Measurements from ENCODE around the gene TBX2.
"Not testable (repeated sequence)": the region's sequence is repeated elsewhere in the genome, so short reads cannot be mapped to it uniquely, and the experiment has no call there.

TBX2 gene

DNA sequence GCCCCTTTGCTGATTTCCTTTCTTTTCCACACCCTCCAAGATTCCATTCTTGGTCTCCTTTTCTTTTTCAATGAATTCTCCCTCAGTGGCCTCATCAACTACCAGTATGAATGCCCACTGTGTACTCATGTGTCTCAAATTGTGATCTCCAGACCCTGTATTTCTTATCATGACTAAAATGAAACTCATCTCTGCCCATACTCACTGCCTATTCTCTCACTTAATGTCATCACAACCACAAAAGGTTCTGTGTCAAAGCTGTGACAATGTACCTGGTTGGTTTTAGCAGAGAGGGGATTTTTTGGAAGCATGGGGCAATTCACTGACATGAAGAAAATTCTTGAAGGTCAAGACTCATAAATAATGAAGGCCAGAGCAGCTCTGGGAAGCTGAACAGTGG lies 41.1 kb downstream of the TBX2 start:
- no peak for FAIRE-seq

DNA sequence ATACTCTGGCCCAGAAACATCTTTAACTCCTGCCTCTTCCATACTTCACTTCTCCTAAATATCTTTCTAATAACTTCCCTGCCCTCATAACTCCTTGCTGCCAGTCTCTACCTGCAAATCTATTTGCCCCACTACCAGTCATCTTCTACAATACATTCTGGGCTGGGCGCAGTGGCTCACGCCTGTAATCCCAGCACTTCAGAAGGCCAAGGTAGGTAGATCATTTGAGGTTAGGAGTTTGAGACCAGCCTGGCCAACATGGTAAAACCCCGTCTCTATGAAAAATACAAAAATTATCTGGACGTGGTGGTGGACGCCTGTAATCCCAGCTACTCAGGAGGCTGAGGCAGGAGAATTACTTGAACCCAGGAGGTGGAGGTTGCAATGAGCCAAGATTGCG lies 41.9 kb downstream of the TBX2 start:
- not testable (repeated sequence) for FAIRE-seq

DNA sequence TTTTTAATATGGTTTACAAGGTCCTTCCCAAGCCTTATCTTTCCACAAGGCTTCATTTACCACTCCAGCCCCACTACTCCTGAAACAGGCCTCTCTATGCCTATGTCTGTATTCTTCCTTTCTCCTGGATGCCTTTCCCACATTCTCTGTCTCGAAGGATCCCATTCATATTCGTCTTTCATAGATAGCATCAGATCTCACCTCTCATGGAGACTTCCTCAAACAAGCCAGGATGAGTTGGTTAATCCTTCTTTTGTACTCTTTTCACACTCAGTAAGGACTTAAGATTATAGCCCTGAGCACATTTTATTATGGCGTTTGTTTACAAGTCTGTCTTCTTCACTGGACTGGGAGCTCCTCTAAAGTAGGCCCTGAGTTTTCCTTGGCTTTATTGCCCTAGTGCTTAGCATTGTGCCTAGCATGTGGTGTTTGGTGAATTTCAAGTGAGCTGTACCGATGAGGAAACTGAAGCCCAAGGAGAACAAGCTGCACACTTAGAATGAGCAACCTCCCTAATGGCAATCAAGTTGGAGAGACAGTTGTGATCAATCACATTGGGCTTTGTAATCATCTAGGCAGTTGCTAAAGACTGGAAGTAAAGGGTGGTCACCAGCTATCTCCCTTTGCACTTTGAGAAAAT lies 42.6 kb downstream of the TBX2 start:
- FAIRE-seq, result no peak

DNA sequence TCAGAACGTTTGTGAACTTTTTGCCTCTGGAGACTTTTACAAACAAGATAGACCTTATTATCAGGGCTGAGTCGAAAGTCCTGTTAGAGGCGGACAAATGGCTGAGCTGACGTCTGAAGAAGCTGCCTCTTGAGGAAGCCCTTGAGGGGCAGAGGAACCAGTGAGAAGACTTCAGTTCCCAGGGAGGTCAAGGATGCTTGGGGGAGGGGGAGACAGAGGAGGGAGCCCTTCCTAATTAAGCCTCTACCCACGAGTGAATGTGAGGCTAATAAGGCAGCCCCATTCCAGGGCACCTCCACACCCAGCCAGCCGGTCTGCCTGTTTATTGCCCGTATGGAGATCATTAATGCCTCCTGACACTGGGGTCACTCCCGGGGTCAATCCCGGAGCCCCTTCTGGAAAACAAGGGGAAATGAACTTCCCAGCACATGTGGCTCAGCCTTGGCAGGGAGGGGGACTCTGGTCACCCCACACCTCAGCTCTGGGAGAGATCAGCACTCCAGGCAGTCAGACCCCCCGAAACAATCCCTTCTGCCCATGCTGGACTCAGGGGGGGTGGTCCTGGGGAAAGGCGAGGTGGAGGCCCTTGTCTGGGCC lies 43.3 kb downstream of the TBX2 start:
- FAIRE-seq, result no peak

DNA sequence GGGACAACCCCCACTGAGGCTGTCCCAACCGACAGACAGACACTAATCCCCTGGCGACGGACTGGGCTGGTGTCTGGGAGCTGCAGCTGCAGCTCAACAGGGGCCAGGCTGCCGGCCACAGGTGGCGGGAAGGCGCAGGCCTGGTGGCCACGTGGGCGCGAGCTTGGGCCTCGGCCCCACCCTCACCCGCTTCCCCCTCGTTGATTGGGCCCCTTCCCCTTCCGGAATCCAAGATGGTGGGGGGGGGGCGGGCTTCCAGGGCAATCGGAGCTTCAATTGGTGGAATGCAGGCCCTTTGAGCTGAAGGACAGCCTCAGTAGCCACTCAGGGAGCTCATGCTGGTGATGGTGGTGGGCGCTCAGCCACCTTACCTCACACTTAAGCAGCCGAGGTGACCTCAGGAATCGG lies 43.8 kb downstream of the TBX2 start:
- FAIRE-seq, result no peak

DNA sequence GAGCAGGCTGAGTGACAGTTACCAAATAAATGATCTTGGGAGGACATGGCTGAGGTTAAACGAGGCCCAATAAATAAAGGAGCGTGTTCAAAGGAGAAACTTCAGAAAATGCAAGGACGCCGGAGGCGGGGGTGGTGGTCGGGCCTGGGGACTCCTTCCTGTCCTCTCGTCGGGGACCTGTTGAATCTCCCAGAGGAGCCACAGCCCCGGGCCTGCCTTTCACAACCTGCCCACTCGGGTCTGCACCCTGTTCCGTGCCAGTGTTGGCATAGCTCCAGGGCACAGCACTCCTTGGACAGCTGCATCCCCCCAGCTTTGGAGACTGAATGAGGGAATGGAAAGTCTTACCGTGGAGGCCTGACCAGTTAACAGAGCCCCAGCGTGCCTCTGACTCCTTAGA lies 44.4 kb downstream of the TBX2 start:
- FAIRE-seq, result no peak

DNA sequence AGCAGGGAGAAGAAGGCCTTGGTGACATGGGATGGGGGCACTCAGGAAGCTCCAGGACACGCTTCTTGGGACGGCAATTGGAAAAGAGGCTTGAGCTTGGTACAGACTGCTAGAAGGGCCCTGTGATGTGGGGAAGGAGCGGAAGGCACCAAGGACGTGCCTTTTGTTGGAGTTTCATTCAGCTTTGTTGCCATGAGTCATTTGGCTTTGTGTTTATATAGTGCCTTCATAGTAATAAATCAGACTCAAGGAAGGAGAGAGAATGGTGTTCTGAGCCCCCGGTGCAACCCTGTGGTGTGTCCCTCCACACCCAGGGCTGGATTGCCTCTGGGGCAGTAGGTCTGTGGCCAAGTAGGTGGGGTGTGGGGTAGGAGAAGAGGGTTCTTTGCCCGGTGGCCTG lies 45.2 kb downstream of the TBX2 start:
- FAIRE-seq, result no peak

DNA sequence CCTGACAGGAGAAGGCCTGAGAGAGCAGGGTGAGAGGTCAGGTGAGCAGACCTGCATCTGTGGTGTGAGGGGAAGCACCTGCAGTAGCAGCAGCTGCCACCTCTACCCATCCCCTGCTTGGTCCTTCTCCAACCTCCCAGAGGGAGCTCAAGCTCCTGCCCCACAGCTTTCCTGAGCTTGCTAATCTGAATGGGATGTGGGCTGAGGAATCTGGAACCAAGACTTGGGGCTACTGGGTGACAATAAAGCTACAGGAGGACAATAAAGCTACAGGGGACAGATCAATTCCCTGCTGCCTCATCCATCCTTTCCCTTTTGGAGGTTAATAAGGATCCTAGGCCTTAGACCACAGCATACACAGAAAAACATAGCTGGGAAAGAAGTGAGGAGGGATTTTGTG lies 47.7 kb downstream of the TBX2 start:
- FAIRE-seq, result no peak

DNA sequence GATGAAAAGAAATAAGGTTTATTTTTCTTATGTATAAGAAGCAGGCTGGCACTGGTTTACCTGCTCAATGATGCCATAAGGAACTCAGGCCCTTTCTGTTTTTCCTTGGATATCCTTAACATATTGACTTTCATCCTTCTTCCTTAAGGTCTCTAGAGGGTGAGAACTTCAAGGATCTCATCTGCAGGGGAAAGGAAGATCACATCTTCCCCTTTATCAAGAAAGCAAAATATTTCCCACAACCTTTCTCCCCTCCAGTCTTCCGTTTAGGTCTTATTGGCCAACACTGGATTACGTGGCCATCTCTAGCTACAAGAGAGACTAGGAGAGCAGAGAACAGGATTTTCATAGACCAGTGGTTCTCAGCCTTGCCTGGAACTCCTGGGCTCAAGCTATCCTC lies 48.4 kb downstream of the TBX2 start:
- no peak for FAIRE-seq

DNA sequence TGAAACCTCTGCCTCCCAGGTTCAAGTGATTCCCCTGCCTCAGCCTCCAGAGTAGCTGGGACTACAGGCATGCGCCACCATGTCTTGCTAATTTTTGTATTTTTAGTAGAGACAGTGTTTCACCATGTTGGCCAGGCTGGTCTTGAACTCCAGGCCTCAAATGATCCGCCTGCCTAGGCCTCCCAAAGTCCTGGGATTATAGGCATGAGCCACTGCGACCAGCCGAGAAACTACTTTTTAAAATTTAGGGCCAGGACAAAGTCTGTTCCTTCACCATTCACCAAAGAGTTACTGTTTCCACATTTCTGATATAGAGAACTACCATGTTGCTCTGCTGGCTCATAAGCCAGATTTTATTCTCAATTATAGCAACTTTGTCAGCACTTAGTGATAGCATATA lies 49.5 kb downstream of the TBX2 start:
- FAIRE-seq, result not testable (repeated sequence)

DNA sequence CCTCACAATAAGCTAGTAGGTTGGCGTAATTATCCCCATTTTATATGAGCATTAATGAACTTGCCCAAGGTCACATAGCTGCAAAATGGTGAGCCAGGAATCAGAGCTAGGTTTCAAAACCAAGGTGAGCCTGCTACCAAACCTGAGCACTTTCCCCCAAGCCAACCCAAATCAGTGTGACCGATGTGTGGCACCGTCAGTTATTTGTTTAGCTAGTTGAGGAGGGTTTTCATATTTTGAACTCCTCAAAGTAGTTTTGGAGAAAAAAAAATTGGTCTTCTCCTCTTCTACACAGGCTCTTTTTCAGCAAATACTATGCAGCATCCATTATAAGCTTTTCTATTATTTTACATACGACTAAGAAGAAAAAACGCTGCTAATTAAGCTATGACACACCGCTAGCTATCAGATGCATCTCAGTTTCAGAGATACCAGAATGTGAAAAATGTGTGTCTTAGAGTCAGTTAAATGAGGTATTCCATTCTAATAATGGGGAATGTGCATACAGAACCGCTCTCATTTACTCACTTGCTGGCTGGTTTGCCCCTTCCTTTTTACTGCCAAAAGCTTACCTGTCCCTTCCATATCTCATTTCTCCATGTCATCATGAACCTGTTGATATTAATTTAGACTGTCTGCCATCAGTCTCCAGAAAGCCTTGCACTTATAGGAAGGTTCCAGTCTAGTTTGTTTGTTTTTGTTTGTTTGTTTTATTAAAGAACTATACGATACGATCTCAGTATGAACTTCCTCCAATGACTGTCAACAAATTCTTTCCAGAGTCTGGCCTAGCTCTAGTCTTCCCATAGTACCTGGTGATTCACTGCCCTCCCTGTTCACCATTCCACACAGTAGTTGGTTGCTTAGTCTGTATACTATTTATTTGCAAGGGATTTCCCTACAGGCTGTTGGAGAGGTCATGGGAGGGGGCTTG lies 50.3 kb downstream of the TBX2 start:
- no peak for FAIRE-seq

DNA sequence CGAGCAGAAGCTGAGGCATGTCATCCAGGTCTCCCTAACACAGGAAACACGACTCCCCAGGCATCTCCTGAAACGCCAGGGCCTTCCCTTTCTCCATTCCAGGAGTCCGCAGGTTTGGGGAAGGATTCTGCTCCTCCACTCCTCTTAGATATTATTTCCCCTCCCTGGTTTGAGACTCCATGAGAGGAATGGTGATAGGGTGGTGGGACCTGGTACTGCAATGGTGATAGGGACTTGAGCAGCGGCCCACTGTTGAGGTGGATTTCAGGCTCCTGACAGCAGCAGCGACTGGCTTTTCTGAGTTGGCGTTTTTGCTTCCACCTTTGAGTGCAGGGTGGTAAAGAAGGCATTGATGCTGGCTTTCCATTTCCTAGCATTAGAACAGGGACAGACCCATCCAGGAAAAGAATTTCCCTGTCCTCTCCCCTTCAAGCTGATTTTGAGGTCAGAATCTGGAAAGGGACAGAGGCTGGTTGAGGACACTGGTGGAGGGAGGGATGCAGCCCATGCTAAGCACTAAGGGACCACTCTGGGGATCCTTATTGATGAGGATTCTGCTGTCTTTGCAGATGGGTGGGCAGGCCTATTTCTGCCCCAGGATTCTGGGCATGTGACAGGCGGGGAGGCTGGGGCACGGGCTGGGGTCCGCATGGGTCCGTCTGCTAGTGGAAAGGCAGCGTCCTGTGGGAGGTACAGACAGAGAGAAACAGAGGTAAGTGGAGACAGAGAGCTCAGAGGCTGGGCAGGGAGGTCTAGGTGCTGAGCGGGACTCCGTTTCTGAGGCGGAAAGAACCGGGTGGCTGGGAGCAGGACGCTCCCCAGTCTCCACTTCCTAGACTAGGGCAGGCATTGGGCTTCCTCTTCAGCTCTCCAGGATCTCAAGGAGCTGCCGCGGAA lies 51.2 kb downstream of the TBX2 start:
- no peak for FAIRE-seq

DNA sequence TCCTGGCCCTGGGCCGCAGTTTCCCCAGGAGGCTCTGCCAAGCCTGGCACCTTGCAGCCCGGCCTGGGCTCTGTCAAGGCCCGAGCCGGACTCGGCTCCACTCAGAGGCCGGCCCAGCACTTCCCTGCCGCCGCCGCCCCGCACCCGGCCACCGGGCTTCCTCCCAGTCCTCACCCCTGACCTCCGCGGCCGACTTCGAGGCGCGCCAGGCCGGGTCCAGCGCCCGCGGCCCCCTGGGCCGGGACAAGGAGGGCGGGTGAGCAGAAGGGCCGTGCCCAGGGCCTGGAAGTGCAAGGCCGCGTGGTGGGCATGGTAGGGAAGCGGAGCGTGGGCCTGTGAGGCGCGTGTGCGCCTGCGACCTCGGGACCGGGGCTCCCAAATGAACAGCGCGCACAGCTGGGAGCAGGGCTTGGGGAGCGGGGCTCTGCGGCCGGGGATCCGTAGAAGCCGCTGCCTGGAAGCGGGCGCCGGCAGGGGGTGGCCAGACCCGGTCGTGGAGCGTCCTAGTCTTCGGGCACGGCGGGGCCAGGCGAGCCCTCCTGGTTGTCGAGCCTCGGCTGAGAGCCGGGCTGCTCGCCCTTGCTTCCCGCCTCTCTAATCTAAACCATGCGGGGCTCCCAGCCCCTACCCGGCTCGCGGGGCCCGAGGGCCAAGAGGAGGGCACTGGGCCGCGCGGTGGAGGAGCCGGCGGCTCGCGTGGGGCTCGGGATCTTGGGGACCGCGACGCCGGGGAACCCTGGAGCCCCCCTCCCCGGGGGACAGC lies 52.1 kb downstream of the TBX2 start:
- no peak for FAIRE-seq

DNA sequence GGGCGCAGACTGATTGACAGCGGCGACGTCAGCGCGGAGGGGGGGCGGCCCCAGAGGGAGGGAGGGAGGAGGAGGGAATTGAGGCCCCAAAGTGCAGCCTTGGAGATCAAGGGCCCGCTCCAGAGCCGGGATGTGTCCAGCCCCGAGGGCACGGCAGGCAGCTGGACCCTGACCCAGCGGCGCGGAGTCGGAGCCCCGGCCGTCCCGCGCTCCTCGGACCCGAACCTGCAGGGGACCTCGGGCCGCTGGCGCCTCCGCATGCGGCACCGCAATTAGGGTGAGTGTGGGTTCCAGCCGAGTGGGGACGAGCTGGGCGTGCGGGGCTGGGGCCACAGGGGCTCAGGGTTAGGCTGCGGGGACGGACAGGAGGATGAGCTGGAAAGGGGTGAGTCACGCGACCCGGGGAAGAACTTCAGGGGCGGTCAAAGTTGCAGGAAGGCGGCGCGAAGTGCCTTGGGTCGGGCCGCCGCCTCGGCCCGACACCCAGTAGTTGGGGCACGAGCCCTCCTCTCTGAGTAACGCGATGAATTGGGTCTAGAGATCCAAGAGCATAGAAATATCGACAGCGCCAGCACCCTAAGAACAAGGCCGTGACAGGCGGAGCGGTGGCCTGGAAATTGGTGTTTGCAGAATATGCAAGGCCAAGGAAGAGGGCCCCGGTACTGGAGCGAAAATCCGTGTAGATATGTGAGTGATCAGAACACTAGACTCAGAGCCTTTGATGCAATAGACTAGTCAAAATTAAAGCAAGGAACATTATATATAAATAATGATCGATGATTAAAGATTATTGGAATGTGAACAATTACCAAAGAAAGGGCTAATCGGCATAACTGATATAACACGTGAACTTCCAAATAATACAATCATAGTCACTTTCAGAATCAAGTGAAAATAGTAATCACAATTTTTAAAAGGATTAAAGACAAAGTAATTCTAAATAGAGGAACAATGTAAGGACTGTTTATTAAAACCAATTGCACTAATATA lies 53.0 kb downstream of the TBX2 start, which contains the start of gene TBX4:
Gene TBX4, plus strand, starts transcription at position 122 of the 990 bp plus-strand sequence. CDS start 4,069 bp downstream, outside the sequence.
- FAIRE-seq, result no peak

DNA sequence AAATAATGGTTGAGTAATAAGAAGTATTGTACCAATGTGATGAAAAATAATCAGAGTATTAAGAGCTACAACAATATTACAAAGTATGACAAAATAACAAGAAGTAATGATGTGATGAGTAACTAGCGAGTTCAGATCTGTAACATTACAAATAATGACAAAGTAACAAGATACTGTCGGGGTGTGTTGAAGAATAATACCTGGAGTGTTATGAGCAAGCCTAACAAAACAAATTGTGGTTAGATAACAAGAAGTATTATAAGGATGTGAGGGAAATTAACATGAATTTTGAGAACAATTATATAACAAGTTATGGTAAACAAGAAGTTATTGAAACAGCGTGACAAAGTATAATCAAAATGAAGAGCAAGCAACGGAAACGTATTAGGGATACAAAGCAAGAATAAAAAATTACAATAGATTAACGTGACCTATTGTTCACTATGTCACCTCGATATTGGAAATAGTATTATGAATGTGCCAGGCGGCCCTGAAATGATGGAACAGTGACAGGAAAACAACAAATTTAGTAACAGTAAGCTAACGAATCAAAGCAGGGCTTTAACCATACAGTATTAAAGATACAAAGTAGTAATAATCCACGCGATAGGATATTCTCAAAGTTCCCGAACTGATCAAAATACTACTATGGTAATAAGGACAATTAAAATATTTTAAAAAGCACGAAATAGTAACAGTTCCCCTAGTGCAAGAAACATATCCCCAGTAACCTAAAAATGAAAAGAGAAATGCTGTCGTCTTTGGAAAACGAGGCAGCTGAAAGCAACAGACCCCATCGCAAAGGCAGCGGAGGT lies 54.1 kb downstream of the TBX2 start:
- FAIRE-seq, result peak; percentile 34

DNA sequence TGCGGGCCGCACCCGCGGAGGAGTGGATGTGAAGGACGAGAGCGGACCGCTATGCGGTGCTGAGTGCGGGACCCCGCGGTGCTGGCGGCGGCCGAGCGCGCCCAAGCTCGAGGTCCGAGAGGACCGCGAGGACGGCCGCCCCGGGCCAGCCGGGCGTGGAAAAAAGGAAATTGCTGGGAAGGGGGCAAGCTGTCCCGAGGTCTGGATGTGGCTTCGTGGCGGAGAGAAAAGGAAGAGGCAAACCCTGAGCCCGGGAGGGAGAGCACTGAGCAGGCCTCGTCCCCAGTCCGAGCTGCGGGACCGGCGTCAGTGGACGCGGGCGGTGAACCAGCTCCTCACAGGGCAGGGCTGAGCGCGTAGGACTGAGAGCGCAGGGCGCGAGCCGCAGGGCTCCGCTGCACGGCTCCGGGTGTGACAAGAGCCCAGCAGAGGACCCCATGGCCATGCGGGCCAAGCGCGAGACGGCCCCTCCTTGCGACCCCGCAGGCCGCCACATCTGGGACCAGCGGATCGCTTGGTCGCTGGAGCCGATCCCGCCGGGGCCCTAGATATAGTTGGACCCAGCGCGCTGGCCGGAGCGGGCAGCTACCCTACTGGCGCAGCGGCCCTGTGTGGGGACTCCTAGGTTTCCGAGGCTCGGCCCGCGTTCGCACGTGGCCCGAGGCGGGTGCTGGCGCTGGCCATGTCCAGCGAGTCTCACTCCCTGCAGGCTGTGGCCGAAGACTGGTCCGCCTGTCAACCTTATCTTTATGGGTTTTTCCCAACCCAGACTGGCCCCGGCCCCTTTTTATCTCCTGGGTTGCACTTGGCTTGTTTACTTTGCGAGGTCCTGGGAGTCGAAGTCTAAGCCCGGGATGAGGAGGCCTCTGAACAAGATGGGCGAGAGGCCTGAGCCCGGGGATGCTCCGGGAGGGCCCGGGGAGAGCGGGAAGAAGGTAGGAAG lies 55.0 kb downstream of the TBX2 start:
- FAIRE-seq, result no peak

DNA sequence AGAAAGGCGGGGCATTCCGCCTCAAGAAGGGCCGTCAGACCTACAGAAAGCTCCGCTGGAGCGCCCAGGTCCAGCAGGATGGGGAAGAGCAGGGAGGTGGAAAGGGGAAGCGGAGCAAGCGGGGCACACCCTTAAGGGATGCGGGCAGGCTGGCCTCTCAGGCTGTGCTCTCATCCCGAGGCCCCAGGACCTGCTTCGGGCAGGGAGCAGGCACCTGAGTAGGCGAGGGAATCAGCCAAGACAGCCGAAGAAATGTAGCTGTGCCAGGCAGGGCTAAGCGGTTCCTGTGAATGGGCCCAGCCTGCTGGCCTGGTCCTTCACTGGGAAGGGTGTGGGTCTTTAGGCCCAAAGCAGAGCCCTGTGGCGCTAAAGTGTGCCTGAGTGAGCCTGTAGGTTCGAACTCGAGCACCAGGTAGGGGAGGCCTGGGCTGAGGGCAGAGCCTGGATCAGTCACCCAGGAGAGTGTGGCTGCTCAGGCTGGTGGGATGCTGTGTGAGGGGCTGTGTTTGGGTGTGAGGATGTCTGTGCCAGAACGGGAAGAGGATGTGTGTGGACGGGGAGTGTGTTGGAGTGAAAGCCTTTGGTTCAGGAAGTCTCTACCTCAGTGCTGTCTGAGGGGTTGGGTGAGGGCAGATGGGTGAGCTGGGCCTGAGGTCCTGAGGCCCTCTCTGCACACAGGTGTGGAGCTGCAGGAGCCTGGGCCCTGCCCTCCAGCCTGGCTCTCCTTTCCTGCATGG lies 55.8 kb downstream of the TBX2 start:
- FAIRE-seq, result no peak

All from G401.6 (cell line).